Activated naive CD4-positive, alpha-beta T cell treated with anti-CD3 and anti-CD28 coated beads, Interleukin-2, amount 50 U/mL, for 24 hours (primary cell): ENCODE data around the gene BHMT.
"Not testable (repeated sequence)": the region's sequence is repeated elsewhere in the genome, so short reads cannot be mapped to it uniquely, and the experiment has no call there.

Experiments used
- H3K27ac Mint-ChIP-seq: one replicate; pipeline ENCODE4 v1.8.0; 2021; ENCODE audit warnings: mild to moderate bottlenecking, mixed read lengths
- H3K27me3 Mint-ChIP-seq: one replicate; pipeline ENCODE4 v1.8.0; 2021; ENCODE audit warnings: mixed read lengths
- H3K36me3 Mint-ChIP-seq: one replicate; pipeline ENCODE4 v1.8.0; 2021; ENCODE audit warnings: mixed read lengths
- H3K4me1 Mint-ChIP-seq: one replicate; pipeline ENCODE4 v1.8.0; 2021; ENCODE audit warnings: mixed read lengths
- H3K4me3 Mint-ChIP-seq: one replicate; pipeline ENCODE4 v1.8.0; 2021; ENCODE audit warnings: mild to moderate bottlenecking, mixed read lengths
- H3K9me3 Mint-ChIP-seq: one replicate; pipeline ENCODE4 v1.8.0; 2021; ENCODE audit warnings: mixed read lengths

Gene BHMT

DNA sequence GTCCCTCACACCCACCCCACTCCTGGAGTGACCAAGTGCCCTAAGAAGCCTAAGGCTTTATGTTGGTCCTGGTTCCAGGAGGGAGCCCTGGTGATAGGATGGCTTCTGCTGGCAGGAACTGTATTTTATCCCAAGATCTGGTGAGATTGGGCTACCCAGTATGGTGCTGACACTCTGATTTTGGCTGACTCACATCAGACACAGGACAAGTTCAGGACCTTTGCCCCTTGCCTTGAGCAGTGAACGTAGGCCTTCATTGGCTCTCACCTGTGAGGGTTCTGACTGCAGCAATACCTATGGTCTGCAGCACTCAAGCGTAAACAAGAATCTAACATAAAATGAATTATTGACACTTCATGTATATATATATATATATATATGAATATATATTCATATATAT is 25.0 kb downstream of the BHMT start:
- no peak overlapping the region for H3K4me3 Mint-ChIP-seq
- H3K9me3 Mint-ChIP-seq, result no peaks in the 10 kb centered on the region

DNA sequence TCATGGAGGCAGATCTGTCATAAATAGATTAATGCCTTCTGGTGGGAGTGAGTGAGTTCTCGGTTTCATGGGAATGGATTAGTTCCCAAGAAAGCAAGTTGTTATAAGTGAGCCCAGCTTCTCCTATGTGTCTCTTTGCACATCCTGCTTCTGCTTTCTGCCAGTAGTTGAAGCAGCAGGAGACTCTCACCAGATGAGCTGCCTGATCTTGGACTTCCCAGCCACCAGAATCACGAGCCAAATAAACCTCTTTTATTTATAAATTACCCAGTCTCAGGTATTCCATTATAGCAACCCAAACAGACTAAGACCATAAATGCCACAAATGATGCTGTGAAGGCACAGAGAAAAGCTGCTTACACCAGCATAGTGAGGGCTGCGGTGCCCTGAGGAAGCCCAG is 28.9 kb downstream of the BHMT start:
- no peaks in the 10 kb centered on the region for H3K4me1 Mint-ChIP-seq
- H3K36me3 Mint-ChIP-seq, result no peaks in the 10 kb centered on the region
- H3K27me3 Mint-ChIP-seq, result peaks cover 3% of the 10 kb centered on the region
- no peaks in the 10 kb centered on the region for H3K9me3 Mint-ChIP-seq
- no peak overlapping the region for H3K27ac Mint-ChIP-seq
- H3K4me3 Mint-ChIP-seq, result no peak overlapping the region

More for the DNA sequence above, 25.0 kb downstream of the BHMT start:
- Mint-ChIP-seq H3K27me3 (peaks cover 2% of the 10 kb centered on the region), H3K27ac (no peak overlapping the region), H3K4me1 (peaks cover 12% of the 10 kb centered on the region), H3K36me3 (no peaks in the 10 kb centered on the region)

DNA sequence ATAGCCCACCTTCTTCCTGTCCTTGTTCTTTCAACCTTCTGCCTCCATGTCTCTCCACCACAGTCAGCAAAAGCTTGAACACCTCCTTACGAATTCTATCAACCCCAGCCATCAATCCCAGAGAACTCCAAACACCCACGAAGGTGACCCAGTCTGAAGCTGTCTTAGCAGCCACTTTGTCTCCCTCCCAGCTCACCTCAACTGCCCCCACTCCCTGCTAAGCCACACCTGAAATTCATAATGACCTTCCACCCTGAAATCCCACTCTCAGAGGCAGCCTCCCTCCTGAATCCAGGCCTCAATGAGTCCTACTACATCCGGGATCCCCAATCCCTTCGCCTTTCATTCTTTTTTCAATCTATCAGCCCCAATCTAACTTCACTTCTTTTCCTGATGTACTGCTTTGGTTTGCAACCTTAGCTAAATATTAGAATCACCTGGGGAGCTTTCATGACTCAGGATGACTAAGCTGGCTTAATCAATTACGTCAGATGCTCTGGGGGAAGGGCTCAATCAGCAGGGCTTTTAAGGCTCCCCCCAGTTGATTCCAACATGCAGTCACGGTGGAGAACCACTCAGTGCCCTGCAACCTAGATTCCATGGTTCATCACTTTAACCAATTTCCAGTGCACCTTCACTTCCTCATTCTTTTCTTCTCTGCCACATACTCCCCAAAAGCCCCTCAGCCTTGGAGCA is 32.2 kb downstream of the BHMT start:
- H3K27me3 Mint-ChIP-seq, result peaks cover 4% of the 10 kb centered on the region
- no peak overlapping the region for H3K4me3 Mint-ChIP-seq
- H3K9me3 Mint-ChIP-seq, result no peaks in the 10 kb centered on the region
- H3K4me1 Mint-ChIP-seq, result no peaks in the 10 kb centered on the region
- H3K27ac Mint-ChIP-seq, result no peak overlapping the region
- H3K36me3 Mint-ChIP-seq, result peaks cover 1% of the 10 kb centered on the region

DNA sequence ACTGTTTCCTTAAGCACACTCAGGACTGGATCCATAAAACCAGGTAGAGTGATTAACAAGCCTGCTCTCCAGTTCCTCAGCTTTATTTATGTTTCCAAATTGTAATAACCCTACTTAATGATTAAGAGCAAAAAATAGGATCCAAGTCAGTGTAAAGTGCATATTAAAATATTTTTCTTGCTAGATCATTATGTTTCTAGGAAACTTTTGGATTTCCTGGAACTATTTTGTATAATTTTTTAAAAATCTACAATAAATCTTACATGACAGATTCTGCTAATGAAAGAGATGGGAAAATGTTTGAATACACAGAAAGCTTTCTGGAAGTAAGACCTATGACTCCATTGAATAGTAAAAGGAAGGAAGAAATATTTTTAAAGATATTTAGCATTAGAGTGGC is 35.5 kb downstream of the BHMT start:
- no peaks in the 10 kb centered on the region for H3K4me1 Mint-ChIP-seq
- peaks cover 4% of the 10 kb centered on the region for H3K27me3 Mint-ChIP-seq
- H3K9me3 Mint-ChIP-seq, result no peaks in the 10 kb centered on the region
- H3K4me3 Mint-ChIP-seq, result no peak overlapping the region
- H3K36me3 Mint-ChIP-seq, result peaks cover 1% of the 10 kb centered on the region
- no peak overlapping the region for H3K27ac Mint-ChIP-seq

DNA sequence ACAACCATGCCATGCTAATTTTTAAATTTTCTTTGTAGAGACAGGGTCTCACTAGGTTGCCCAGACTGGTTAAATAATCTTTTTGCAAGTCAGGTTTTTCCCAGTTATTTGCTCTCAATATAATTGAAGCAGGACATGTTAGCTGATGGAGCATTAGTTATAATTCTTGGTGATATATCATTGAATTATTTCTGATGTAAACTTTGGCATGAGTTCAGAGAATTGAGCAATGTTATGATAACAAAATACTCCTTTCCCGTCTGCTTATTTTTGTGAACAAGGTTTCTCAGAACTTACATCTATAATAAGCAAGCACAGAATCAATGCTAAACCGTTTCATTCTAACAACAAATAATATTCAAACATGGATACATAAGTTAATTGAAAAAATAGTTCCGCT is 37.8 kb downstream of the BHMT start:
- H3K27ac Mint-ChIP-seq, result no peak overlapping the region
- no peaks in the 10 kb centered on the region for H3K4me1 Mint-ChIP-seq
- no peaks in the 10 kb centered on the region for H3K9me3 Mint-ChIP-seq
- H3K36me3 Mint-ChIP-seq, result peaks cover 1% of the 10 kb centered on the region
- peaks cover 4% of the 10 kb centered on the region for H3K27me3 Mint-ChIP-seq
- no peak overlapping the region for H3K4me3 Mint-ChIP-seq

DNA sequence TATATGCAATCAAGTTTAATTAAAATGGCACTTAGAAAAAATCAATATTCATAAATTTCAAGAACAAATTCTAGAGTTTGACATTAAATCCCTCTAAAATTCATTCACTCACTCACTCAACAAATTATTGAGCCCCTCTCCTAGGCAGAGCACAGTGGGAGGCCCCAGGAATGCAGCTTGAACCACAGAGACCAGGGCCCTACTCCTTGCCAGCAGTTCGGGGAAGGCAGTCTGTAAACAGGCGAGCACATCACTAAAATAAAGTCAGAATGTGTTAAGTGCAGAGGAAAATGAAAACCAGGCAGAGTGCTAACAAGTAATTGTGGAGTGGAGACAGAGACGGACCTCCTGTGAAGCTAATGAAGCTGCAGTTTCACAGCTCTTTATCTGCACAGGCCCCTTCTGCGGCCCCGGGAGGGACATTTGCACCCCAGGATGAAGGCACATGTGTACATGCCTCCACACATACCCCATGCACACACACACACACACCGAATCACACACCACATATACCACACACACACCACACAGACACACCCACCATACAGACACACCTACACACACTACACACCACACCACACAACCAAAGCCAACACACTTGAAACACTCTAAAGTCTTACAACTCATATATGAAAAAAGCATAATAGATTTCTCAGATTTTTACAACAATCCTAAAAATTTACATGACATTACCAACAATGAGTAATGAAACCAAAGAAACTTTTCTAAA is 40.5 kb downstream of the BHMT start:
- Mint-ChIP-seq H3K27me3 (no peaks in the 10 kb centered on the region), H3K27ac (no peak overlapping the region), H3K36me3 (no peaks in the 10 kb centered on the region), H3K4me1 (no peaks in the 10 kb centered on the region), H3K4me3 (no peak overlapping the region), H3K9me3 (no peaks in the 10 kb centered on the region)

DNA sequence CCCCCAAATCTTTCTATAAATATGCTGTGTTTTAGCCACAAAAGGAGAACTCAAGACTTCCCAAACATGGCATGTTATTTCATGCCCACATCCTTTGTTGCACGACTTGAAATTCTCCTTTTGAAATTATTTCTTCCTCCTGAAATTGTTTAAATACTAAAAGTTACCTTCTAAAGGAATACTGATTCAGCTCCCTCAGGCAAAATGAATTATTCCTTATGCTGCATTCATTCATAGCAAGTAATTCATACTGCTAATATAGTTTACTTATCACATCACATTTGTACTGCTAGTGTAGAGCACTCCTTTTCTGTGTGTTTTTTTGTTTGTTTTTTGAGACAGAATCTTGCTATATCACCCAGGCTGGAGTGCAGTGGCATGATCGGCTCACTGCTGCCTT is 45.7 kb downstream of the BHMT start:
- Mint-ChIP-seq H3K4me3 (no peak overlapping the region), H3K27ac (no peak overlapping the region), H3K27me3 (no peaks in the 10 kb centered on the region), H3K4me1 (no peaks in the 10 kb centered on the region), H3K36me3 (no peaks in the 10 kb centered on the region), H3K9me3 (no peaks in the 10 kb centered on the region)

DNA sequence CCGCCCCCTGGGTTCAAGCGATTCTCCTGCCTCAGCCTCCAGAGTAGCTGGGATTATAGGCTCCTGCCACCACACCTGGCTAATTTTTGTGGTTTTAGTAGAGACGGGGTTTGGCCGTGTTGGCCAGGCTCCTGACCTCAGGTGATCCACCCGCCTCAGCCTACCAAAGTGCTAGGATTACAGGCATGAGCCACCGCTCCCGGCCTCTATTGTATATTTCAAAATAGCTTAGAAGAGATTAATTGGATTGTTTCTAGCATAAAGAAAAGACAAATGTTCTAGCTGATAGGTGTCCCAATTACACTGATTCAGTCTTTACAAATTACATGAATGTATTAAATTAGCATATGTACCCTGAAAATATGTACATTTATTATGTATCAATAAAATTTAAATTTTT is 50.0 kb downstream of the BHMT start:
- H3K36me3 Mint-ChIP-seq, H3K27me3 Mint-ChIP-seq, H3K9me3 Mint-ChIP-seq, H3K4me3 Mint-ChIP-seq, H3K27ac Mint-ChIP-seq, H3K4me1 Mint-ChIP-seq: not testable (repeated sequence)

DNA sequence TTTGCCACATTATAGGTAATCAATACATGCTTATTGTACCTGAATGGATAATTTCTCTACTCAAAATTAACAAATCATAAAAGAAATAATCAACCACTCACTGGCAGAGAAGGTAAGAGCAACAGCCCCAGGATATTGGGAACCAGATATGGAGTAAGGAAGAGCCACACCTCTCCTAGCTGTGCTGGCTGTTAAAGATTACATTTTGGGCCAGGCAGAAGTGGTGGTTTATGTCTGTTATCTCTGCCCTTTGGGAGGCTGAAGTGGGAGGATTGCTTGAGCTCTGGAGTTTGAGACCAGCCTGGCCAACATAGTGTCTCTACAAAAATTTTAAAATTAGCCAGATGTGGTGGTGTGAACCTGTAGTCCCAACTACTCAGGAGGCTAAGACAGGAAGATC is 56.4 kb downstream of the BHMT start:
- Mint-ChIP-seq H3K4me1 (no peaks in the 10 kb centered on the region), H3K27me3 (no peaks in the 10 kb centered on the region), H3K36me3 (peaks cover 4% of the 10 kb centered on the region), H3K4me3 (no peak overlapping the region), H3K9me3 (no peaks in the 10 kb centered on the region), H3K27ac (no peak overlapping the region)

DNA sequence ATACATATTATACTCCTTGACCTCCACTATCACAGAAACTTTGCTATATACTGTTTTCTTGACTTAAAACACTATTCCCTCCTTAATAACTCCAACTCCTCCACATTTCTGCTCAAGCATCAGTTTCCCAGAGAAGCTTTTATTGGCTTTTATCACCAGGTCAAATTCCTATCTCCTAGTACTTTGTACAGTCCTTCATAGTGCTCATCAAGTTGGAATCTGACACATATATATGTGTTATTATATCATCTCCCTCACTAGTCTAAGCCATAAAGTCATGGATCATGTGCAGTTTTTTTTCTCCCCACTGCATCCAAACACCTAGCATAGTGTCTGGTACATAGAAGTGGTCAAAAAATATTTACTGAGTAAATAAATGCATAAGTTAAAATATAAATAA is 59.1 kb downstream of the BHMT start:
- H3K9me3 Mint-ChIP-seq, result no peaks in the 10 kb centered on the region
- no peaks in the 10 kb centered on the region for H3K4me1 Mint-ChIP-seq
- H3K27ac Mint-ChIP-seq, result no peak overlapping the region
- H3K27me3 Mint-ChIP-seq, result no peaks in the 10 kb centered on the region
- H3K36me3 Mint-ChIP-seq, result peaks cover 4% of the 10 kb centered on the region
- H3K4me3 Mint-ChIP-seq, result no peak overlapping the region

DNA sequence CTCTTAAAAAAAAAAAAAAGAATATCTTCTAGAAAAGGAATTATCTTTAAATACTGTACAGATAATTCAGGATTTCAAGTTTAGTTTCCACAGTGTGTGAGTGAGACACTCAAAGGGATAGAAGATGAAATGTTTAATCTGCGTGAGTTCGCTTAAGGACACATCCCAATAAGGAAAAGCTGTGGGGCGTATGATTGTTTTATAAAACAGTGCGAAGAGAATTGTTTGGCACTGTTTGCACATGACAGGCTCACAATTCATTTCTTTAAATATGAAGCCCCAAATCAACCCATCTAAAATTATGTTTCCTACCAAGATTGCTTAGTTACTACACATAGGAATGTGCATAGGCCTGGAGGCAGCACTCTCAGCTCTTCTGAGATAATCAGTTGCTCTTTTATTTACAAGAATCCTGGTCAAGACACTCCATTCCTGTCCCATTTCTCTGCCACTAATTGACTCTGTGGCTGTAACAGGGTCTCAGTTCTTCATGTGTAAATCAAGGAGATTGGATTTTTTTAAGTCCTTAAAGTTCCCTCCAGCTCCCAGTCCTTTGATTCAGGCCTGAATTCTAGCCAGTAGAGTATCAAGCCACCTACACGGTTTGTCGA is 60.1 kb downstream of the BHMT start:
- Mint-ChIP-seq H3K27ac (no peak overlapping the region), H3K4me1 (no peaks in the 10 kb centered on the region), H3K4me3 (no peak overlapping the region), H3K9me3 (no peaks in the 10 kb centered on the region), H3K27me3 (no peaks in the 10 kb centered on the region), H3K36me3 (peaks cover 4% of the 10 kb centered on the region)

DNA sequence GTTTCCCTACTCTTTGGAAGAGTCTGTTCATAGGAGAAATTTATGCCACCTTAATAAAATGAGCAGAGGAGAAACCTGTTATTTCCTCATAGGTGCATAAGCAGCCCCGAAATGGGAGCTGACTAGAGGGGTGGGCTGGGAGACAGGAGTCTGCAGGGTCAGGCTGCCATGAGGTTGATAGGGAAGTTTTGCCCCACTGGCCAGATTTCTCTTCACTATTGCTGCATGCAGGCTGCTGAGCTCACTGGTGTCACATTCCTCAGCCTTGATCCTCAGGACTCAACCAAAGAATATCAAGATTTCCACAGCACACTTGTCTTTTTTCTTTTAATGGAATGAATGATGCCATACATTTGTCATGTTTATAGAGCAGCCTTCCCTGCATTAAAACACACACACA is 60.7 kb downstream of the BHMT start:
- Mint-ChIP-seq H3K9me3 (no peaks in the 10 kb centered on the region), H3K36me3 (peaks cover 4% of the 10 kb centered on the region), H3K27me3 (no peaks in the 10 kb centered on the region), H3K4me3 (no peak overlapping the region), H3K27ac (no peak overlapping the region), H3K4me1 (no peaks in the 10 kb centered on the region)

DNA sequence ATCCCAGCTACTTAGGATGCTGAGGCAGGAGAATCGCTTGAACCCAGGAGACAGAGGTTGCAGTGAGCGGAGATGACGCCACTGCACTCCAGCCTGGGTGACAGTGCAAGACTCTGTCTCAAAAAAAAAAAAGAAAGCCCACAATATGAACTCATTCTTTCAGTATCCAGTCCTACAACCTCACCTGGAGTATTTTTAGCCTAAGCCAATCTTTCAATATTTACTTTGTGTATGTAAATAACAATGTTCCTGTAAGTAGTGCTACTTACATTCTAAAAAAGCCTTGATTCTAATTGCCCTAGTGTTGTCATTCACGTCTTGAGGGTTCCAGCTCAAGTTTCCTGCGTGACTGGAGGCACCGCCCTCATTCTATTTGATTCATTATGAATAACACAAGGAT is 62.0 kb downstream of the BHMT start:
- no peaks in the 10 kb centered on the region for H3K9me3 Mint-ChIP-seq
- no peak overlapping the region for H3K27ac Mint-ChIP-seq
- no peaks in the 10 kb centered on the region for H3K4me1 Mint-ChIP-seq
- H3K27me3 Mint-ChIP-seq, result no peaks in the 10 kb centered on the region
- no peak overlapping the region for H3K4me3 Mint-ChIP-seq
- no peaks in the 10 kb centered on the region for H3K36me3 Mint-ChIP-seq

DNA sequence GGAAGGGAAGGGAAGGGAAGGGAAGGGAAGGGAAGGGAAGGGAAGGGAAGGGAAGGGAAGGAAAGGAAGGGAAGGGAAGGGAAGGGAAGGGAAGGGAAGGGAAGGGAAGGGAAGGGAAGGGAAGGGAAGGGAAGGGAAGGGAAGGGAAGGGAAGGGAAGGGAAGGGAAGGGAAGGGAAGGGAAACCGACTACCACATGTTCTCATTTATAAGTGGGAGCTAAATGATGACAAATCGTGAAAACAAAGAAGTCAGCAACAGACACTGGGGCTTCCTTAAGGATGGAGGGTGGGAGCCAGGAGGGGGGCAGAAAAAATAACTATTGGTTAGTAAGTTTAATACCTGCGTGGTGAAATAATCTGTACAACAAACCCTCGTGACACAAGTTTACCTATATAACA is 68.8 kb downstream of the BHMT start:
- H3K27me3 Mint-ChIP-seq, H3K4me1 Mint-ChIP-seq, H3K9me3 Mint-ChIP-seq, H3K27ac Mint-ChIP-seq, H3K36me3 Mint-ChIP-seq, H3K4me3 Mint-ChIP-seq: not testable (repeated sequence)

DNA sequence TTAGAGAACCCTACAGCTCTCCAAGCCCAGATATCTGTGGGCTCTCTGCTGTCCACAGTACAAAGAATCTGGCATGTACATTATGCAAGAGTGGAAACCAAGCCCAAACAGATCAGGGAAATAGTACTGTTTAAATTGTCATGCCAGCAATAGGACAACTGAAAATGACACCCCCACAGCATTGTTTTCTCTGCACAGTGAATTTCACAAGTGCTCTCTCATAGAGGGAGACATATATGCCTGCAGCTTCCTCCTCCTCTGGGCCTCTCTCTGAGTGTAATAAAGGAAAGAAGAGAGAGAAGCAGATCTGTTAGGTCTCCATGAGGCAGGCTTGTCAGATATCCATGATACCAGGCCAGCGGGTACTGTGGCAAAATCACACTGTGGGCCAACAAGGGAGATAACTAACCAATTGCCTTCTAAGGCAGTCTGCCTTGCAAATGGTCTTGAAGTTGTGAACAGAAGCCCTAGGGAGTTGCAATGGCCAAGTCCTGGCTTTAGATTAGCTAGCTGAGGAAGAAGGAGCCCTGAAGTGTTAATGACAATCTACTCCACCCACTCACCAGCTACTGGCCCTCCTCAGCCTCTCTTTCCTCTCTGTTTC is 69.9 kb downstream of the BHMT start:
- Mint-ChIP-seq H3K4me3 (no peak overlapping the region), H3K27ac (no peak overlapping the region), H3K27me3 (no peaks in the 10 kb centered on the region), H3K4me1 (no peaks in the 10 kb centered on the region), H3K9me3 (no peaks in the 10 kb centered on the region), H3K36me3 (no peaks in the 10 kb centered on the region)
